GM12878 (cell line): Measurements from ENCODE around the gene FBXL3. TPM values are rescaled to one million over a fixed set of nuclear protein-coding genes. Genes with fewer than 3 reads are reported as not detected.

ENCODE experiments used
- ATAC-seq: fragments of 200-7000 bp; cut with Tn5 transposase; 3 replicates; pipeline ENCODE4 v1.9.1; 2020; ENCODE audit warnings: mild to moderate bottlenecking, moderate library complexity
- BruUV-seq: library from RNA; stranded (reverse); fragments of 400-500 nt; replicated peaks from 2 replicates; lab custom pipeline; 2021; lab: Mats Ljungman, UMichigan
- CTCF ChIA-PET: fragments of 300-600 bp; sonication (Branson Sonifier 250); formaldehyde crosslinking; extraction: SDS; loops from one replicate; lab custom pipeline; 2021; ENCODE audit warnings: inconsistent platforms; lab: Yijun Ruan, JAX
- POLR2A ChIA-PET: fragments of 350-600 bp; formaldehyde crosslinking; extraction: SDS; loops from one replicate; lab custom pipeline; 2021; ENCODE audit warnings: inconsistent platforms; lab: Charles Lee
- RAD21 ChIA-PET: fragments of 300-600 bp; sonication (Branson Sonifier 250); formaldehyde crosslinking; loops from one replicate; lab custom pipeline; 2023; ENCODE audit warnings: antibody characterized with exemption; ENCODE audit not compliant: unreplicated experiment; lab: Charles Lee
- SMC1A ChIA-PET: fragments of 300-600 bp; sonication (Branson Sonifier 250); formaldehyde crosslinking; loops from one replicate; lab custom pipeline; 2023; ENCODE audit not compliant: unreplicated experiment, uncharacterized antibody; lab: Charles Lee
- DNase-seq: peaks from one replicate; pipeline ENCODE4 v3.0.0-alpha.2; 2011; ENCODE audit warnings: low read depth, low spot score
- FAIRE-seq: peaks from 3 replicates; lab custom pipeline; 2011; peaks lifted over from hg19 to GRCh38; lab: Jason Lieb, UNC
- H2AFZ ChIP-seq: 2 replicates; pipeline ENCODE4 v1.6.0; 2011; ENCODE audit warnings: low read depth, low read length, control low read depth; ENCODE audit not compliant: control insufficient read depth
- H3K27ac ChIP-seq: 2 replicates; pipeline ENCODE4 v1.5.1; 2011; ENCODE audit warnings: control low read depth; ENCODE audit not compliant: control insufficient read depth, insufficient read depth
- H3K27me3 ChIP-seq, 2 experiments: replicated peaks in 1 of 2; 2 replicates each; pipeline versions ENCODE4 v1.6.0 to v1.6.1; 2011; ENCODE audit warnings: low read length in 1 of 2; ENCODE audit not compliant: control insufficient read depth in 2 of 2, insufficient read depth in 2 of 2
- H3K36me3 ChIP-seq, 2 experiments: 2 replicates each; pipeline ENCODE4 v1.5.1; 2011; ENCODE audit warnings: low read length in 1 of 2; ENCODE audit not compliant: control insufficient read depth in 2 of 2, insufficient read depth in 2 of 2
- H3K4me1 ChIP-seq: 2 replicates; pipeline ENCODE4 v1.6.1; 2011; ENCODE audit warnings: mild to moderate bottlenecking, low read length, moderate library complexity, mixed read lengths; ENCODE audit not compliant: control insufficient read depth, insufficient read depth
- H3K4me2 ChIP-seq: 2 replicates; pipeline ENCODE4 v1.6.0; 2011; ENCODE audit warnings: control low read depth; ENCODE audit not compliant: control insufficient read depth, insufficient read depth
- H3K4me3 ChIP-seq: fragments of 200-600 bp; sonication (generic); 2 replicates; pipeline ENCODE4 v1.5.1; 2016
- H3K79me2 ChIP-seq: 2 replicates; pipeline ENCODE4 v1.6.0; 2011; ENCODE audit warnings: low read length; ENCODE audit not compliant: control insufficient read depth, insufficient read depth
- H3K9ac ChIP-seq: 2 replicates; pipeline ENCODE4 v1.8.0; 2011; ENCODE audit warnings: low read length, control low read depth, mixed read lengths; ENCODE audit not compliant: control insufficient read depth, insufficient read depth
- H3K9me3 ChIP-seq: replicated peaks from 3 replicates; pipeline ENCODE4 v1.5.1; 2011; ENCODE audit warnings: mild to moderate bottlenecking, low read length; ENCODE audit not compliant: control insufficient read depth, insufficient read depth
- H4K20me1 ChIP-seq: 2 replicates; pipeline ENCODE4 v1.6.0; 2011; ENCODE audit not compliant: control insufficient read depth, insufficient read depth
- IKZF2 ChIP-seq, 2 experiments: fragments of 450-650 bp; IDR thresholded peaks; 2 replicates each; pipeline ENCODE4 v1.6.1; 2017; ENCODE audit warnings: mild to moderate bottlenecking in 2 of 2, moderate library complexity in 2 of 2
- WGBS: methylation state at CpG from one replicate; pipeline ENCODE4 v1.1.6; 2016; ENCODE audit warnings: low lambda C conversion rate; ENCODE audit not compliant: insufficient replicate concordance, insufficient coverage; ENCODE audit errors: missing lambda C conversion rate; 5-methylcytosine and 5-hydroxymethylcytosine counted together
- in situ Hi-C: fragments of 300-500 bp; cut with MboI; formaldehyde crosslinking; loops from 9 replicates; pipeline ENCODE4 v1.14.3; 2018; ENCODE audit warnings: mixed read lengths
- intact Hi-C: fragments of 100-400 bp; cut with micrococcal nuclease; formaldehyde crosslinking; loops from one replicate; pipeline ENCODE4 v1.14.2; 2022; ENCODE audit not compliant: unreplicated experiment
- polyA plus RNA-seq, 11 experiments: library from polyadenylated mRNA; depleted of rRNA in 4 of 11; unstranded in 6 of 11; stranded (reverse) in 5 of 11; fragments of >200 nt; fragmentation: Nextera tagmentation in 4 of 11; fragmentation: Illumina TruSeq in 1 of 11; extraction: Ambion mirVana in 4 of 11; extraction: Trizol in 1 of 11; gene quantifications; 1 replicate in 1 of 11; 2 replicates in 10 of 11; pipeline versions ENCODE4 v1.2.1 to v1.2.3, GENCODE V29; 2011 to 2016; ENCODE audit warnings: inconsistent platforms in 2 of 11, missing spikeins in 2 of 11, low read depth in 1 of 11
- total RNA-seq, 4 experiments: library from RNA; depleted of rRNA in 3 of 4; stranded (reverse); fragments of >200 nt in 3 of 4; fragmentation: Illumina TruSeq in 1 of 4; extraction: Trizol in 1 of 4; gene quantifications; 2 replicates each; pipeline versions ENCODE4 v1.2.1 to v1.2.3, GENCODE V29; 2013 to 2021
- TF ChIP-seq, protein P1 (sequence below): fragments of 450-650 bp; IDR thresholded peaks from 2 replicates; pipeline ENCODE4 v1.6.1; 2017; ENCODE audit warnings: antibody characterized with exemption, mild to moderate bottlenecking, moderate library complexity

FBXL3 gene
- total and polyA plus RNA-seq, 10 of the 15 experiments (the other 5 are each of a cell fraction or from before 2014, with no cell fraction given) = 9.0 to 26.4 (median 19.7) TPM

DNA sequence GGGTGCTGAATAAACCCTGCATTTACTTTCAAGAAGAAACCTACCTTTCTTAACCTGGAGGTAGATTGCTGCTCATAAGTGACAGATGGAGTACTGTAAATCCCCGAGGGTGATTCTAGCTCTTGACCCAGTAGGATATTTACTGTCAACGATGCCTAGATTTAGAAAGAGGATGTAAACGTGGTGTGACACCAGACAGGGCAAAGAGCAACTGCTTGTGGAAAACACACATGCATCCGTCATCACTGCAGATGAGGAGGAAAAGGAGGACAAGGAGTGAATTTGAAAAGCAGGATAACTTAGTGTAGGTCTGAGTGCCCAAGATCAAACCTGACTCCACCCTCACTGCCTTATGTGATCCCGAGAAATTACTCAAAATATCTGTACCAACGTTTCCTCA lies 44.9 kb downstream of the FBXL3 start:
- BruUV-seq = no TSS peak
- POLR2A ChIA-PET = no interaction called here

More for the DNA sequence above, 44.9 kb downstream of the FBXL3 start:
- ChIA-PET SMC1A (interaction anchor here (1.4 to 2.6 kb wide), 3 partner anchors 9 to 78 kb away, joined by 3 to 9 read pairs (median 6); no protein-coding TSS in a partner anchor), RAD21 (interaction anchor here (1.9 to 3.1 kb wide), 2 partner anchors 20 to 78 kb away, joined by 6 to 13 read pairs; no protein-coding TSS in a partner anchor), CTCF (interaction anchor here (0.7 to 6.3 kb wide), 9 partner anchors 8 to 497 kb away, joined by 3 to 54 read pairs (median 8); partner anchors contain the start of gene CLN5)
- intact Hi-C loops = no loop called here
- no peak for ATAC-seq
- H3K4me1 ChIP-seq = no peaks in the 10 kb centered on the region
- H2AFZ ChIP-seq = no peak overlapping the region
- no peaks in the 10 kb centered on the region for H3K36me3 ChIP-seq
- 3% methylated on average over 6 of the region's 6 CpGs for WGBS
- H3K79me2 ChIP-seq = no peaks in the 10 kb centered on the region
- H3K27me3 ChIP-seq = peaks cover 0 to 2% of the 10 kb centered on the region in 2 experiments; a peak in 2 of 4 replicates
- H3K27ac ChIP-seq = no peak overlapping the region
- no peak for FAIRE-seq
- in situ Hi-C loops = no loop called here
- H4K20me1 ChIP-seq = no peaks in the 10 kb centered on the region
- no peak overlapping the region for H3K9ac ChIP-seq
- no peak overlapping the region for H3K4me2 ChIP-seq
- no peak overlapping the region for H3K4me3 ChIP-seq
- H3K9me3 ChIP-seq = no peaks in the 10 kb centered on the region
- DNase-seq = no peak
- peak; percentile 27 to 29; a peak in 2 of 4 replicates for TF ChIP-seq IKZF2 (IDR thresholded peaks at IDR 0.05)
- TF ChIP-seq, protein P1, sequence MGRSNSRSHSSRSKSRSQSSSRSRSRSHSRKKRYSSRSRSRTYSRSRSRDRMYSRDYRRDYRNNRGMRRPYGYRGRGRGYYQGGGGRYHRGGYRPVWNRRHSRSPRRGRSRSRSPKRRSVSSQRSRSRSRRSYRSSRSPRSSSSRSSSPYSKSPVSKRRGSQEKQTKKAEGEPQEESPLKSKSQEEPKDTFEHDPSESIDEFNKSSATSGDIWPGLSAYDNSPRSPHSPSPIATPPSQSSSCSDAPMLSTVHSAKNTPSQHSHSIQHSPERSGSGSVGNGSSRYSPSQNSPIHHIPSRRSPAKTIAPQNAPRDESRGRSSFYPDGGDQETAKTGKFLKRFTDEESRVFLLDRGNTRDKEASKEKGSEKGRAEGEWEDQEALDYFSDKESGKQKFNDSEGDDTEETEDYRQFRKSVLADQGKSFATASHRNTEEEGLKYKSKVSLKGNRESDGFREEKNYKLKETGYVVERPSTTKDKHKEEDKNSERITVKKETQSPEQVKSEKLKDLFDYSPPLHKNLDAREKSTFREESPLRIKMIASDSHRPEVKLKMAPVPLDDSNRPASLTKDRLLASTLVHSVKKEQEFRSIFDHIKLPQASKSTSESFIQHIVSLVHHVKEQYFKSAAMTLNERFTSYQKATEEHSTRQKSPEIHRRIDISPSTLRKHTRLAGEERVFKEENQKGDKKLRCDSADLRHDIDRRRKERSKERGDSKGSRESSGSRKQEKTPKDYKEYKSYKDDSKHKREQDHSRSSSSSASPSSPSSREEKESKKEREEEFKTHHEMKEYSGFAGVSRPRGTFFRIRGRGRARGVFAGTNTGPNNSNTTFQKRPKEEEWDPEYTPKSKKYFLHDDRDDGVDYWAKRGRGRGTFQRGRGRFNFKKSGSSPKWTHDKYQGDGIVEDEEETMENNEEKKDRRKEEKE = no peak
